ENCODE data around the gene OCIAD2. TPM values are rescaled to one million over a fixed set of nuclear protein-coding genes. Genes with fewer than 3 reads are reported as not detected.

The OCIAD2 gene
- total and polyA plus RNA-seq, 4 donors, result 8.5 to 159 (median 26.5) TPM

GRCh38 chr4:48896845-48897244 is 9.7 kb downstream of the OCIAD2 start:
- no peak overlapping the region for H3K4me3 ChIP-seq (ENCODE audit: low read depth in 1 of 3, low read length in 3 of 3)
- H3K9ac ChIP-seq (ENCODE audit: low read depth in 1 of 2, low read length in 2 of 2), result no peak overlapping the region
- H3K4me1 ChIP-seq (ENCODE audit: control insufficient read depth in 4 of 4, insufficient read depth in 4 of 4, low read length in 3 of 4), result no peaks in the 10 kb centered on the region
- H3K27ac ChIP-seq (ENCODE audit: low read depth in 1 of 2, low read length in 2 of 2), result no peak overlapping the region
- H3K27me3 ChIP-seq (ENCODE audit: control insufficient read depth in 4 of 4, insufficient read depth in 4 of 4, low read length in 3 of 4), result no peaks in the 10 kb centered on the region
- 92% methylated on average over 3 of the region's 3 CpGs for WGBS
- no peak for DNase-seq (ENCODE audit: low spot score)
- TF ChIP-seq NR2F2 (IDR thresholded peaks at IDR 0.05) (no peak), HNF4A (conservative IDR thresholded peaks at IDR 0.05) (no peak), EGR1 (IDR thresholded peaks at IDR 0.05; ENCODE audit: low read depth in 2 of 2) (no peak), RAD21 (IDR thresholded peaks at IDR 0.05) (no peak), RXRA (IDR thresholded peaks at IDR 0.05) (no peak), YY1 (IDR thresholded peaks at IDR 0.05) (no peak), FOXA2 (IDR thresholded peaks at IDR 0.05) (no peak), GABPA (IDR thresholded peaks at IDR 0.05 in 1 of 2, conservative IDR thresholded peaks at IDR 0.05 in 1 of 2) (no peak), MAX (IDR thresholded peaks at IDR 0.05) (no peak), JUND (IDR thresholded peaks at IDR 0.05) (no peak), TAF1 (conservative IDR thresholded peaks at IDR 0.05) (no peak)
- TF ChIP-seq, protein P1, sequence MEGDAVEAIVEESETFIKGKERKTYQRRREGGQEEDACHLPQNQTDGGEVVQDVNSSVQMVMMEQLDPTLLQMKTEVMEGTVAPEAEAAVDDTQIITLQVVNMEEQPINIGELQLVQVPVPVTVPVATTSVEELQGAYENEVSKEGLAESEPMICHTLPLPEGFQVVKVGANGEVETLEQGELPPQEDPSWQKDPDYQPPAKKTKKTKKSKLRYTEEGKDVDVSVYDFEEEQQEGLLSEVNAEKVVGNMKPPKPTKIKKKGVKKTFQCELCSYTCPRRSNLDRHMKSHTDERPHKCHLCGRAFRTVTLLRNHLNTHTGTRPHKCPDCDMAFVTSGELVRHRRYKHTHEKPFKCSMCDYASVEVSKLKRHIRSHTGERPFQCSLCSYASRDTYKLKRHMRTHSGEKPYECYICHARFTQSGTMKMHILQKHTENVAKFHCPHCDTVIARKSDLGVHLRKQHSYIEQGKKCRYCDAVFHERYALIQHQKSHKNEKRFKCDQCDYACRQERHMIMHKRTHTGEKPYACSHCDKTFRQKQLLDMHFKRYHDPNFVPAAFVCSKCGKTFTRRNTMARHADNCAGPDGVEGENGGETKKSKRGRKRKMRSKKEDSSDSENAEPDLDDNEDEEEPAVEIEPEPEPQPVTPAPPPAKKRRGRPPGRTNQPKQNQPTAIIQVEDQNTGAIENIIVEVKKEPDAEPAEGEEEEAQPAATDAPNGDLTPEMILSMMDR (IDR thresholded peaks at IDR 0.05; ENCODE audit: low read depth, low read length, missing input control), result no peak
- TF ChIP-seq, protein P2, sequence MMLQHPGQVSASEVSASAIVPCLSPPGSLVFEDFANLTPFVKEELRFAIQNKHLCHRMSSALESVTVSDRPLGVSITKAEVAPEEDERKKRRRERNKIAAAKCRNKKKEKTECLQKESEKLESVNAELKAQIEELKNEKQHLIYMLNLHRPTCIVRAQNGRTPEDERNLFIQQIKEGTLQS (IDR thresholded peaks at IDR 0.05), result no peak
- H3K9me3 ChIP-seq (ENCODE audit: control insufficient read depth in 4 of 4, low read length in 3 of 4), result no peaks in the 10 kb centered on the region
- H3K36me3 ChIP-seq (ENCODE audit: control insufficient read depth in 4 of 4, insufficient read depth in 3 of 4, low read depth in 1 of 4, low read length in 3 of 4), result peaks cover 2 to 62% (median 44%) of the 10 kb centered on the region in 4 donors

- Histone ChIP-seq H3K4me3 (ENCODE audit: low read depth in 1 of 3, low read length in 3 of 3) (no peak overlapping the region), H3K9ac (ENCODE audit: low read depth in 1 of 2, low read length in 2 of 2) (no peak overlapping the region), H3K4me1 (ENCODE audit: control insufficient read depth in 4 of 4, insufficient read depth in 4 of 4, low read length in 3 of 4) (no peaks in the 10 kb centered on the region), H3K27ac (ENCODE audit: low read depth in 1 of 2, low read length in 2 of 2) (no peak overlapping the region), H3K9me3 (ENCODE audit: control insufficient read depth in 4 of 4, low read length in 3 of 4) (no peaks in the 10 kb centered on the region), H3K27me3 (ENCODE audit: control insufficient read depth in 4 of 4, insufficient read depth in 4 of 4, low read length in 3 of 4) (no peaks in the 10 kb centered on the region), H3K36me3 (ENCODE audit: control insufficient read depth in 4 of 4, insufficient read depth in 3 of 4, low read depth in 1 of 4, low read length in 3 of 4) (peaks cover 4 to 36% (median 29%) of the 10 kb centered on the region in 4 donors)
- TF ChIP-seq MAX (IDR thresholded peaks at IDR 0.05) (no peak), FOXA2 (IDR thresholded peaks at IDR 0.05) (no peak), REST (IDR thresholded peaks at IDR 0.05) (no peak), JUND (IDR thresholded peaks at IDR 0.05) (no peak), ZBTB33 (IDR thresholded peaks at IDR 0.05) (no peak), HNF4G (IDR thresholded peaks at IDR 0.05) (no peak), NR2F2 (IDR thresholded peaks at IDR 0.05) (no peak), RAD21 (IDR thresholded peaks at IDR 0.05) (no peak), GABPA (IDR thresholded peaks at IDR 0.05 in 1 of 2, conservative IDR thresholded peaks at IDR 0.05 in 1 of 2) (no peak), YY1 (IDR thresholded peaks at IDR 0.05) (no peak), HNF4A (conservative IDR thresholded peaks at IDR 0.05) (no peak), FOXA1 (IDR thresholded peaks at IDR 0.05) (no peak), SP1 (IDR thresholded peaks at IDR 0.05) (no peak)
- TF ChIP-seq, protein P2 (IDR thresholded peaks at IDR 0.05), result no peak
- TF ChIP-seq, protein P1 (IDR thresholded peaks at IDR 0.05; ENCODE audit: low read depth, low read length, missing input control), result no peak
- DNase-seq (ENCODE audit: low spot score), result no peak
These were observed 15.4 kb downstream of the OCIAD2 start for GRCh38 chr4:48891028-48891619.
